HEK293 (cell line): ENCODE results near the gene NFATC3.

ENCODE experiments used
- CTCF ChIA-PET: fragments of 350-600 bp; formaldehyde crosslinking; extraction: SDS; loops from one replicate; lab custom pipeline; 2021; ENCODE audit warnings: antibody characterized with exemption; lab: Yijun Ruan, JAX
- POLR2A ChIA-PET: fragments of 300-600 bp; formaldehyde crosslinking; extraction: SDS; loops from one replicate; lab custom pipeline; 2020; ENCODE audit warnings: antibody characterized with exemption, inconsistent platforms; lab: Yijun Ruan, JAX
- H3K27ac ChIP-seq: fragments of 200-500 bp; sonication (Bioruptor generic); 2 replicates; pipeline ENCODE4 v1.5.1; 2014; ENCODE audit warnings: low read depth, low read length, control low read depth, inconsistent platforms; ENCODE audit errors: extremely low read depth
- H3K36me3 ChIP-seq, 2 experiments: fragments of 200-500 bp in 1 of 2; sonication (Bioruptor generic) in 1 of 2; 1 replicate in 1 of 2; 2 replicates in 1 of 2; pipeline ENCODE4 v1.5.1; 2014 to 2017; ENCODE audit warnings: inconsistent platforms in 2 of 2, low read length in 2 of 2; ENCODE audit not compliant: control insufficient read depth in 2 of 2, insufficient read depth in 1 of 2
- H3K4me1 ChIP-seq: fragments of 200-500 bp; sonication (Bioruptor generic); 2 replicates; pipeline ENCODE4 v1.5.1; 2014; ENCODE audit warnings: mild to moderate bottlenecking, low read length, inconsistent platforms; ENCODE audit not compliant: control insufficient read depth, insufficient read depth
- H3K4me3 ChIP-seq: 2 replicates; pipeline ENCODE4 v1.5.1; 2011; ENCODE audit warnings: low read depth, mild to moderate bottlenecking, control low read depth, low read length, moderate library complexity
- H3K9me3 ChIP-seq: fragments of 200-500 bp; sonication (Bioruptor generic); 2 replicates; pipeline ENCODE4 v1.5.1; 2014; ENCODE audit warnings: low read depth, low read length, inconsistent platforms; ENCODE audit not compliant: control insufficient read depth, insufficient read depth
- HOXC10 ChIP-seq: sonication (generic); formaldehyde crosslinking; IDR thresholded peaks from 2 replicates; pipeline ENCODE4 v1.8.1; 2023; ENCODE audit warnings: mild to moderate bottlenecking, missing genetic modification reagents
- OSR2 ChIP-seq: fragments of 450-650 bp; formaldehyde crosslinking; IDR thresholded peaks from 2 replicates; pipeline ENCODE4 v1.5.1; 2016; ENCODE audit warnings: missing biosample characterization, missing genetic modification characterization
- TCF7L2 ChIP-seq: IDR thresholded peaks from 2 replicates; pipeline ENCODE4 v1.6.1; 2011; ENCODE audit warnings: low read depth, mild to moderate bottlenecking, inconsistent platforms, low read length, moderate library complexity, borderline replicate concordance
- TRIM28 ChIP-seq: IDR thresholded peaks from 2 replicates; pipeline ENCODE4 v1.6.1; 2011; ENCODE audit warnings: low read length, control low read depth, borderline replicate concordance
- ZFP69B ChIP-seq: fragments of 450-650 bp; formaldehyde crosslinking; IDR thresholded peaks from 2 replicates; pipeline ENCODE4 v1.5.1; 2016; ENCODE audit warnings: missing biosample characterization, missing genetic modification characterization
- ZNF211 ChIP-seq: fragments of 450-650 bp; formaldehyde crosslinking; IDR thresholded peaks from 2 replicates; pipeline ENCODE4 v1.5.1; 2016; ENCODE audit warnings: low read depth, missing biosample characterization, missing genetic modification characterization
- ZNF324 ChIP-seq: fragments of 450-650 bp; formaldehyde crosslinking; IDR thresholded peaks from 2 replicates; pipeline ENCODE4 v1.5.1; 2016; ENCODE audit warnings: missing biosample characterization, missing genetic modification characterization
- ZNF544 ChIP-seq: fragments of 450-650 bp; formaldehyde crosslinking; IDR thresholded peaks from 2 replicates; pipeline ENCODE4 v1.5.0; 2017; ENCODE audit warnings: missing biosample characterization, missing genetic modification characterization
- ZNF610 ChIP-seq: fragments of 450-650 bp; formaldehyde crosslinking; IDR thresholded peaks from 2 replicates; pipeline ENCODE4 v1.5.1; 2016; ENCODE audit warnings: missing biosample characterization, missing genetic modification characterization, borderline replicate concordance
- ZNF785 ChIP-seq: fragments of 450-650 bp; formaldehyde crosslinking; IDR thresholded peaks from 2 replicates; pipeline ENCODE4 v1.5.1; 2016; ENCODE audit warnings: missing biosample characterization, missing genetic modification characterization
- ZNF830 ChIP-seq: fragments of 450-650 bp; IDR thresholded peaks from 2 replicates; pipeline ENCODE4 v1.5.0; 2018; ENCODE audit warnings: missing biosample characterization, missing genetic modification characterization, low read depth, mild to moderate bottlenecking, moderate library complexity
- ZSCAN16 ChIP-seq: fragments of 450-650 bp; formaldehyde crosslinking; IDR thresholded peaks from 2 replicates; pipeline ENCODE4 v1.5.1; 2016; ENCODE audit warnings: missing biosample characterization, missing genetic modification characterization
- TF ChIP-seq, protein P1 (sequence below): fragments of 450-650 bp; formaldehyde crosslinking; IDR thresholded peaks from 2 replicates; pipeline ENCODE4 v1.5.1; 2016; ENCODE audit warnings: missing biosample characterization, missing genetic modification characterization
- TF ChIP-seq, protein P2 (sequence below): fragments of 450-650 bp; formaldehyde crosslinking; IDR thresholded peaks from 2 replicates; pipeline ENCODE4 v1.5.1; 2016; ENCODE audit warnings: missing biosample characterization, missing genetic modification characterization
- TF ChIP-seq, protein P3 (sequence below): fragments of 450-650 bp; formaldehyde crosslinking; IDR thresholded peaks from 2 replicates; pipeline ENCODE4 v1.5.1; 2016; ENCODE audit warnings: missing biosample characterization, missing genetic modification characterization
- TF ChIP-seq, protein P4 (sequence below): fragments of 450-650 bp; formaldehyde crosslinking; conservative IDR thresholded peaks from 2 replicates; pipeline ENCODE4 v1.5.1; 2016; ENCODE audit warnings: low read depth, missing biosample characterization, missing genetic modification characterization

Gene NFATC3

DNA sequence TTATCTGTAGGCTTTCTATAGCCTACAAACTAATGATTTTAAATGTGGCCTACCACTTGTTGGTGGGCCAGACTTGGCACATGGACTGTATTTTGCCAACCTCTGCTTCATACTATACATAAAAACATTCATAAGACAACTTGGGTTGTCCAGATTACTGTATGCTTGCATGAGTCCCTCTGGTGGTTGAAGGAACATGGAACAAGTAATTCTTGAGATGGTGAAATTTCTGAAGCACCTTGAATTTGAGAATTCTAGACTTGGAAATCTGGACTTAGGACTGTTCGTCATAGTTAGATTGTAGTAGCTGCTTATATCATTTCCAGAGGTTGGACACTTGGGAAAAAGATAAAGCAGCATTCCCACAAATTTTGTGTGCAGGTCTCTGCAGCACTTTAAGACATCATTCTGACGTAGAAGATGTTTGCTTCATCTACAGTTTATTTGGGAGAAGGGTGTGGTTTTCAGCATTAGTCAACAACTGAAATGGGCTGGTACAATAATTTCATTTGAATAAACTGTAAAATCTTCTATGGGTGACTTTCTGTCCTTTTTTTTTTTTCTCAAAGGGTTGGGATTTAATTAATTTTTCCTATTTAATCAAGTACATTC is 31.2 kb downstream of the NFATC3 start:
- ChIA-PET POLR2A (no interaction called here), CTCF (interaction anchor here (0.6 to 1.8 kb wide), 5 partner anchors 8 to 190 kb away, joined by 3 to 12 read pairs (median 3); no protein-coding TSS in a partner anchor)
- Histone ChIP-seq H3K27ac (no peak overlapping the region), H3K4me3 (no peak overlapping the region), H3K36me3 (no peaks in the 10 kb centered on the region), H3K4me1 (no peaks in the 10 kb centered on the region), H3K9me3 (no peaks in the 10 kb centered on the region)
- no peak for TF ChIP-seq TCF7L2
- TF ChIP-seq, protein P1, sequence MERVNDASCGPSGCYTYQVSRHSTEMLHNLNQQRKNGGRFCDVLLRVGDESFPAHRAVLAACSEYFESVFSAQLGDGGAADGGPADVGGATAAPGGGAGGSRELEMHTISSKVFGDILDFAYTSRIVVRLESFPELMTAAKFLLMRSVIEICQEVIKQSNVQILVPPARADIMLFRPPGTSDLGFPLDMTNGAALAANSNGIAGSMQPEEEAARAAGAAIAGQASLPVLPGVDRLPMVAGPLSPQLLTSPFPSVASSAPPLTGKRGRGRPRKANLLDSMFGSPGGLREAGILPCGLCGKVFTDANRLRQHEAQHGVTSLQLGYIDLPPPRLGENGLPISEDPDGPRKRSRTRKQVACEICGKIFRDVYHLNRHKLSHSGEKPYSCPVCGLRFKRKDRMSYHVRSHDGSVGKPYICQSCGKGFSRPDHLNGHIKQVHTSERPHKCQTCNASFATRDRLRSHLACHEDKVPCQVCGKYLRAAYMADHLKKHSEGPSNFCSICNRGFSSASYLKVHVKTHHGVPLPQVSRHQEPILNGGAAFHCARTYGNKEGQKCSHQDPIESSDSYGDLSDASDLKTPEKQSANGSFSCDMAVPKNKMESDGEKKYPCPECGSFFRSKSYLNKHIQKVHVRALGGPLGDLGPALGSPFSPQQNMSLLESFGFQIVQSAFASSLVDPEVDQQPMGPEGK (tag by site-specific recombination) = no peak
- no peak for TF ChIP-seq ZNF785
- TF ChIP-seq, protein P2, sequence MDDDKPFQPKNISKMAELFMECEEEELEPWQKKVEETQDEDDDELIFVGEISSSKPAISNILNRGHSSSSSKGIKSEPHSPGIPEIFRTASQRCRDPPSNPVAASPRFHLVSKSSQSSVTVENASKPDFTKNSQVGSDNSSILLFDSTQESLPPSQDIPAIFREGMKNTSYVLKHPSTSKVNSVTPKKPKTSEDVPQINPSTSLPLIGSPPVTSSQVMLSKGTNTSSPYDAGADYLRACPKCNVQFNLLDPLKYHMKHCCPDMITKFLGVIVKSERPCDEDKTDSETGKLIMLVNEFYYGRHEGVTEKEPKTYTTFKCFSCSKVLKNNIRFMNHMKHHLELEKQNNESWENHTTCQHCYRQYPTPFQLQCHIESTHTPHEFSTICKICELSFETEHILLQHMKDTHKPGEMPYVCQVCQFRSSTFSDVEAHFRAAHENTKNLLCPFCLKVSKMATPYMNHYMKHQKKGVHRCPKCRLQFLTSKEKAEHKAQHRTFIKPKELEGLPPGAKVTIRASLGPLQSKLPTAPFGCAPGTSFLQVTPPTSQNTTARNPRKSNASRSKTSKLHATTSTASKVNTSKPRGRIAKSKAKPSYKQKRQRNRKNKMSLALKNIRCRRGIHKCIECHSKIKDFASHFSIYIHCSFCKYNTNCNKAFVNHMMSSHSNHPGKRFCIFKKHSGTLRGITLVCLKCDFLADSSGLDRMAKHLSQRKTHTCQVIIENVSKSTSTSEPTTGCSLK (tag by site-specific recombination) = no peak
- no peak for TF ChIP-seq OSR2 (tag by site-specific recombination)
- no peak for TF ChIP-seq HOXC10 (CRISPR knock-in tag)
- TF ChIP-seq, protein P3, sequence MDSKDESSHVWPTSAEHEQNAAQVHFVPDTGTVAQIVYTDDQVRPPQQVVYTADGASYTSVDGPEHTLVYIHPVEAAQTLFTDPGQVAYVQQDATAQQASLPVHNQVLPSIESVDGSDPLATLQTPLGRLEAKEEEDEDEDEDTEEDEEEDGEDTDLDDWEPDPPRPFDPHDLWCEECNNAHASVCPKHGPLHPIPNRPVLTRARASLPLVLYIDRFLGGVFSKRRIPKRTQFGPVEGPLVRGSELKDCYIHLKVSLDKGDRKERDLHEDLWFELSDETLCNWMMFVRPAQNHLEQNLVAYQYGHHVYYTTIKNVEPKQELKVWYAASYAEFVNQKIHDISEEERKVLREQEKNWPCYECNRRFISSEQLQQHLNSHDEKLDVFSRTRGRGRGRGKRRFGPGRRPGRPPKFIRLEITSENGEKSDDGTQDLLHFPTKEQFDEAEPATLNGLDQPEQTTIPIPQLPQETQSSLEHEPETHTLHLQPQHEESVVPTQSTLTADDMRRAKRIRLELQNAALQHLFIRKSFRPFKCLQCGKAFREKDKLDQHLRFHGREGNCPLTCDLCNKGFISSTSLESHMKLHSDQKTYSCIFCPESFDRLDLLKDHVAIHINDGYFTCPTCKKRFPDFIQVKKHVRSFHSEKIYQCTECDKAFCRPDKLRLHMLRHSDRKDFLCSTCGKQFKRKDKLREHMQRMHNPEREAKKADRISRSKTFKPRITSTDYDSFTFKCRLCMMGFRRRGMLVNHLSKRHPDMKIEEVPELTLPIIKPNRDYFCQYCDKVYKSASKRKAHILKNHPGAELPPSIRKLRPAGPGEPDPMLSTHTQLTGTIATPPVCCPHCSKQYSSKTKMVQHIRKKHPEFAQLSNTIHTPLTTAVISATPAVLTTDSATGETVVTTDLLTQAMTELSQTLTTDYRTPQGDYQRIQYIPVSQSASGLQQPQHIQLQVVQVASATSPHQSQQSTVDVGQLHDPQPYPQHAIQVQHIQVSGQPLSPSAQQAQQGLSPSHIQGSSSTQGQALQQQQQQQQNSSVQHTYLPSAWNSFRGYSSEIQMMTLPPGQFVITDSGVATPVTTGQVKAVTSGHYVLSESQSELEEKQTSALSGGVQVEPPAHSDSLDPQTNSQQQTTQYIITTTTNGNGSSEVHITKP (tag by site-specific recombination) = no peak
- no peak for TF ChIP-seq TRIM28
- no peak for TF ChIP-seq ZNF544 (tag by site-specific recombination)
- TF ChIP-seq ZNF610 (tag by site-specific recombination) = no peak
- TF ChIP-seq ZSCAN16 = no peak
- no peak for TF ChIP-seq ZFP69B (tag by site-specific recombination)
- no peak for TF ChIP-seq ZNF324 (tag by site-specific recombination)
- TF ChIP-seq, protein P4, sequence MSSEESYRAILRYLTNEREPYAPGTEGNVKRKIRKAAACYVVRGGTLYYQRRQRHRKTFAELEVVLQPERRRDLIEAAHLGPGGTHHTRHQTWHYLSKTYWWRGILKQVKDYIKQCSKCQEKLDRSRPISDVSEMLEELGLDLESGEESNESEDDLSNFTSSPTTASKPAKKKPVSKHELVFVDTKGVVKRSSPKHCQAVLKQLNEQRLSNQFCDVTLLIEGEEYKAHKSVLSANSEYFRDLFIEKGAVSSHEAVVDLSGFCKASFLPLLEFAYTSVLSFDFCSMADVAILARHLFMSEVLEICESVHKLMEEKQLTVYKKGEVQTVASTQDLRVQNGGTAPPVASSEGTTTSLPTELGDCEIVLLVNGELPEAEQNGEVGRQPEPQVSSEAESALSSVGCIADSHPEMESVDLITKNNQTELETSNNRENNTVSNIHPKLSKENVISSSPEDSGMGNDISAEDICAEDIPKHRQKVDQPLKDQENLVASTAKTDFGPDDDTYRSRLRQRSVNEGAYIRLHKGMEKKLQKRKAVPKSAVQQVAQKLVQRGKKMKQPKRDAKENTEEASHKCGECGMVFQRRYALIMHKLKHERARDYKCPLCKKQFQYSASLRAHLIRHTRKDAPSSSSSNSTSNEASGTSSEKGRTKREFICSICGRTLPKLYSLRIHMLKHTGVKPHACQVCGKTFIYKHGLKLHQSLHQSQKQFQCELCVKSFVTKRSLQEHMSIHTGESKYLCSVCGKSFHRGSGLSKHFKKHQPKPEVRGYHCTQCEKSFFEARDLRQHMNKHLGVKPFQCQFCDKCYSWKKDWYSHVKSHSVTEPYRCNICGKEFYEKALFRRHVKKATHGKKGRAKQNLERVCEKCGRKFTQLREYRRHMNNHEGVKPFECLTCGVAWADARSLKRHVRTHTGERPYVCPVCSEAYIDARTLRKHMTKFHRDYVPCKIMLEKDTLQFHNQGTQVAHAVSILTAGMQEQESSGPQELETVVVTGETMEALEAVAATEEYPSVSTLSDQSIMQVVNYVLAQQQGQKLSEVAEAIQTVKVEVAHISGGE (tag by site-specific recombination) = no peak
- no peak for TF ChIP-seq ZNF830 (tag by site-specific recombination)
- TF ChIP-seq ZNF211 (tag by site-specific recombination) = no peak
